Lung (tissue), 12 donors: ENCODE measurements around the gene FHOD1. TPM values are rescaled to one million over a fixed set of nuclear protein-coding genes. Genes with fewer than 3 reads are reported as not detected.

Experiments
- ATAC-seq: fragments of 200-7000 bp; cut with Tn5 transposase; one replicate; pipeline ENCODE4 v1.9.1; 2020; ENCODE audit warnings: moderate number of reproducible peaks; ENCODE audit not compliant: insufficient read depth, low FRiP score
- DNase-seq, 3 donors: peaks; one replicate each; pipeline ENCODE4 v3.0.0-alpha.2; 2013 to 2017
- H3K27ac ChIP-seq, 2 donors: one replicate each; pipeline ENCODE4 v1.5.1; 2013; ENCODE audit warnings: mild to moderate bottlenecking in 2 of 2, moderate library complexity in 2 of 2, control low read depth in 1 of 2, inconsistent platforms in 1 of 2, low read depth in 1 of 2, low read length in 1 of 2
- H3K27me3 ChIP-seq, 3 donors: one replicate each; pipeline ENCODE4 v1.5.1; 2013; ENCODE audit warnings: low read length in 2 of 3; ENCODE audit not compliant: control insufficient read depth in 3 of 3, insufficient read depth in 3 of 3
- H3K36me3 ChIP-seq, 4 donors: one replicate each; pipeline ENCODE4 v1.5.1; 2013; ENCODE audit warnings: low read length in 4 of 4, mild to moderate bottlenecking in 1 of 4, moderate library complexity in 1 of 4; ENCODE audit not compliant: control insufficient read depth in 4 of 4, insufficient read depth in 4 of 4
- H3K4me1 ChIP-seq, 5 donors: one replicate each; pipeline ENCODE4 v1.5.1; 2013; ENCODE audit warnings: low read length in 5 of 5, mild to moderate bottlenecking in 2 of 5, moderate library complexity in 1 of 5; ENCODE audit not compliant: control insufficient read depth in 5 of 5, insufficient read depth in 5 of 5
- H3K4me3 ChIP-seq: one replicate; pipeline ENCODE4 v1.5.1; 2013; ENCODE audit warnings: mild to moderate bottlenecking, control low read depth, moderate library complexity
- H3K9ac ChIP-seq, 2 donors: one replicate each; pipeline ENCODE4 v1.5.1; 2013; ENCODE audit warnings: low read length in 2 of 2, control low read depth in 1 of 2; ENCODE audit not compliant: insufficient read depth in 1 of 2
- H3K9me3 ChIP-seq, 4 donors: one replicate each; pipeline ENCODE4 v1.5.1; 2013; ENCODE audit warnings: low read length in 3 of 4, mild to moderate bottlenecking in 1 of 4, moderate library complexity in 1 of 4; ENCODE audit not compliant: control insufficient read depth in 4 of 4, insufficient read depth in 3 of 4
- WGBS, 2 donors: extraction: QIAGEN DNeasy Blood & Tissue Kit; methylation state at CpG; one replicate each; pipeline ENCODE4 v1.1.7; 2013; 5-methylcytosine and 5-hydroxymethylcytosine counted together
- polyA plus RNA-seq, 2 donors: library from polyadenylated mRNA; stranded (reverse); fragments of 200-250 nt; gene quantifications; one replicate each; pipeline ENCODE4 v1.2.1, GENCODE V29; 2013
- total RNA-seq, 2 donors: library from RNA; depleted of rRNA in 1 of 2; stranded (reverse); fragments of >200 nt in 1 of 2; gene quantifications; one replicate each; pipeline ENCODE4 v1.2.1, GENCODE V29; 2014 to 2021
- TF ChIP-seq, protein P1 (sequence below): IDR thresholded peaks from 2 replicates; pipeline ENCODE4 v1.5.1; 2012; ENCODE audit warnings: mild to moderate bottlenecking; ENCODE audit errors: control extremely low read depth, extremely low read depth
- donor health status: control.
- donor health status: control.
- donor health status: Bipolar disorder and iron deficiency.
- donor health status: healthy.
- donor health status: DM: yes; HTN: yes; CAD: no.

FHOD1 gene
- total and polyA plus RNA-seq, 4 donors = 51.3 to 129 (median 65.5) TPM

DNA sequence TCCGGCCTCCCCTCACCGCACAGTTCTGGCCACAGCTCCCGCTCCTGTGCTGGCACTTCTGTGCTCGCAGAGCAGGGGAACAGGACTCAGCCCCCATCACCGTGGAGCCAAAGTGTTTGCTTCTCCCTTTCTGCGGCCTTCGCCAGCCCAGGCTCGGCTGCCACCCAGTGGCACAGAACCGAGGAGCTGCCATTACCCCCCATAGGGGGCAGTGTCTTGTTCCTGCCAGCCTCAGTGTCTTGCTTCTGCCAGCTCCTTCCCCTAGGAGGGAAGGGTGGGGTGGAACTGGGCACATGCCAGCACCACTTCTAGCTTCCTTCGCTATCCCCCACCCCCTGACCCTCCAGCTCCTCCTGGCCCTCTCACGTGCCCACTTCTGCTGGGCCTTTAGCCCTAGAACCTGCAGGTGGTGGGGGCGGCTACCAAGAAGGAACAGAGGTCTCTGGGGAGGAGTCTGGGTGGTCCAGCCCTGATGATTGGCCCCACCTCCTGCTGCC lies 49.0 kb downstream of the FHOD1 start:
- TF ChIP-seq, protein P1, sequence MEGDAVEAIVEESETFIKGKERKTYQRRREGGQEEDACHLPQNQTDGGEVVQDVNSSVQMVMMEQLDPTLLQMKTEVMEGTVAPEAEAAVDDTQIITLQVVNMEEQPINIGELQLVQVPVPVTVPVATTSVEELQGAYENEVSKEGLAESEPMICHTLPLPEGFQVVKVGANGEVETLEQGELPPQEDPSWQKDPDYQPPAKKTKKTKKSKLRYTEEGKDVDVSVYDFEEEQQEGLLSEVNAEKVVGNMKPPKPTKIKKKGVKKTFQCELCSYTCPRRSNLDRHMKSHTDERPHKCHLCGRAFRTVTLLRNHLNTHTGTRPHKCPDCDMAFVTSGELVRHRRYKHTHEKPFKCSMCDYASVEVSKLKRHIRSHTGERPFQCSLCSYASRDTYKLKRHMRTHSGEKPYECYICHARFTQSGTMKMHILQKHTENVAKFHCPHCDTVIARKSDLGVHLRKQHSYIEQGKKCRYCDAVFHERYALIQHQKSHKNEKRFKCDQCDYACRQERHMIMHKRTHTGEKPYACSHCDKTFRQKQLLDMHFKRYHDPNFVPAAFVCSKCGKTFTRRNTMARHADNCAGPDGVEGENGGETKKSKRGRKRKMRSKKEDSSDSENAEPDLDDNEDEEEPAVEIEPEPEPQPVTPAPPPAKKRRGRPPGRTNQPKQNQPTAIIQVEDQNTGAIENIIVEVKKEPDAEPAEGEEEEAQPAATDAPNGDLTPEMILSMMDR = peak; percentile 46
- peak; percentile 32 to 69 (median 56) for DNase-seq
- Histone ChIP-seq H3K4me1 (peaks cover 0 to 15% (median 4%) of the 10 kb centered on the region in 5 donors), H3K27ac (no peak overlapping the region), H3K9me3 (no peaks in the 10 kb centered on the region), H3K9ac (no peak overlapping the region), H3K27me3 (no peaks in the 10 kb centered on the region), H3K36me3 (peaks cover 21 to 72% (median 33%) of the 10 kb centered on the region in 4 donors), H3K4me3 (no peak overlapping the region)
- ATAC-seq = peak; percentile 35
- 43 to 51% methylated on average over 11 to 12 of the region's 12 CpGs for WGBS, 2 donors

- H3K9me3 ChIP-seq = no peaks in the 10 kb centered on the region
- H3K9ac ChIP-seq = no peak overlapping the region
- ATAC-seq (no peak), DNase-seq (no peak)
- H3K27ac ChIP-seq = no peak overlapping the region
- H3K36me3 ChIP-seq = peaks cover 21 to 67% (median 33%) of the 10 kb centered on the region in 4 donors
- no peak overlapping the region for H3K4me3 ChIP-seq
- H3K4me1 ChIP-seq = peaks cover under 1 to 21% (median 9%) of the 10 kb centered on the region in 5 donors
- 73 to 85% methylated on average over 6 of the region's 6 CpGs for WGBS, 2 donors
- no peaks in the 10 kb centered on the region for H3K27me3 ChIP-seq
- TF ChIP-seq, protein P1 = no peak
These were observed 49.6 kb downstream of the FHOD1 start for GRCh38 chr16:67197704-67198103.

DNA sequence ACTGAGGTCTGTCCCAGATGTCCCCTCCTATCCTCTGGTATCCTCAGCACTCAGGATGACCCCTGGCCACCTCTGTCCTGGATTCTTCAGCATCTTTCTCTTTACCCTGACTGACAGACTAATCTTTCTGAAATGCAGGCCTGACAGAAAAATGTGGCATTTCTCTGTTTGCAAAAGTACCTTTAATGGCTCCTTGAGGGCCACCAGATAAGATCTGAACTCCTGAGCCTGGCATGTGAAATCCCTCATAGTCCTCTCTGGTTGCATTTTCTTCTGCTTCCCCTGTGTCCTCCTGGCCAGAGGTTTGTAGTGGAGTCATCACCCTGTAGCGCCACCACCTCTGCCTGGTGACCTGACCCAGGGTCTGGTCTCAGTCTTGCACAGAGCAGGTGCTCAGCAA lies 50.4 kb downstream of the FHOD1 start:
- no peak overlapping the region for H3K4me3 ChIP-seq
- H3K27me3 ChIP-seq = no peaks in the 10 kb centered on the region
- TF ChIP-seq, protein P1 = no peak
- 97 to 100% methylated on average over 1 of the region's 1 CpG for WGBS, 2 donors
- no peak overlapping the region for H3K9ac ChIP-seq
- DNase-seq (no peak), ATAC-seq (no peak)
- H3K36me3 ChIP-seq = peaks cover 21 to 59% (median 33%) of the 10 kb centered on the region in 4 donors
- no peak overlapping the region for H3K27ac ChIP-seq
- H3K9me3 ChIP-seq = no peaks in the 10 kb centered on the region
- H3K4me1 ChIP-seq = peaks cover 2 to 24% (median 11%) of the 10 kb centered on the region in 5 donors

DNA sequence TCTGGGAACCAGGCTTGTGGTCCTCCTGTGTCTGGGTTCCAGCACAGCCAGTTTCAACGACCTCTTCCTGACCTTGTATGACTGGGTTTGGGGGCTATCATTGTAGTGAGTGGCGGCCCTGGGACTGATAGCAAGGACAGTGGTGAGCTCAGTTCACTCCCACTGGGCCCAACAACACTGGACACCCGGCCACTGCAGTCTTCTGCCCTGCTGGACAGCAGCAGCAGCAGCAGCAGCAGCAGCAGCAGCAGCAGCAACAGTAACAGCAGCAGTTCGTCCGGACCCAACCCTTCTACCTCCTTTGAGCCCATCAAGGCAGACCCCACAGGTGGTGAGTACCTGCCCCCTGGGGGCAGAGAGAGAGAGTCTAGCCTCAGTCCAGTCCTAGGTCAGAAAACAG lies 51.6 kb downstream of the FHOD1 start:
- ATAC-seq = no peak
- no peak for DNase-seq
- WGBS, 2 donors = 85 to 98% methylated on average over 5 of the region's 5 CpGs
- no peak overlapping the region for H3K4me3 ChIP-seq
- H3K27me3 ChIP-seq = no peaks in the 10 kb centered on the region
- no peak overlapping the region for H3K27ac ChIP-seq
- TF ChIP-seq, protein P1 = no peak
- peaks cover 8 to 30% (median 13%) of the 10 kb centered on the region in 5 donors for H3K4me1 ChIP-seq
- no peaks in the 10 kb centered on the region for H3K9me3 ChIP-seq
- peaks cover 21 to 51% (median 31%) of the 10 kb centered on the region in 4 donors for H3K36me3 ChIP-seq
- H3K9ac ChIP-seq = no peak overlapping the region
